Aorta (tissue), 5 donors: ENCODE results near the gene RIMKLB. TPM values are rescaled to one million over a fixed set of nuclear protein-coding genes. Genes with fewer than 3 reads are reported as not detected.

Source experiments
- ATAC-seq: fragments of 200-7000 bp; cut with Tn5 transposase; one replicate; pipeline ENCODE4 v1.9.1; 2022; ENCODE audit warnings: moderate library complexity; ENCODE audit not compliant: low FRiP score
- DNase-seq, 2 donors: peaks; one replicate each; pipeline ENCODE4 v3.0.0-alpha.2; 2020
- H3K27ac ChIP-seq, 2 donors: one replicate each; pipeline ENCODE4 v1.5.1; 2013; ENCODE audit warnings: low read length in 2 of 2, mild to moderate bottlenecking in 2 of 2, moderate library complexity in 2 of 2, control low read depth in 1 of 2, inconsistent platforms in 1 of 2, low read depth in 1 of 2
- H3K27me3 ChIP-seq, 2 donors: one replicate each; pipeline ENCODE4 v1.6.1; 2013; ENCODE audit warnings: control low read depth in 1 of 2, low read length in 1 of 2, mild to moderate bottlenecking in 1 of 2, moderate library complexity in 1 of 2; ENCODE audit not compliant: insufficient read depth in 2 of 2, control insufficient read depth in 1 of 2
- H3K36me3 ChIP-seq, 2 donors: one replicate each; pipeline ENCODE4 v1.6.1; 2013; ENCODE audit warnings: control low read depth in 1 of 2, low read length in 1 of 2, mild to moderate bottlenecking in 1 of 2; ENCODE audit not compliant: insufficient read depth in 2 of 2, control insufficient read depth in 1 of 2
- H3K4me1 ChIP-seq, 2 donors: one replicate each; pipeline ENCODE4 v1.6.1; 2013; ENCODE audit warnings: low read length in 2 of 2, control low read depth in 1 of 2, mild to moderate bottlenecking in 1 of 2, moderate library complexity in 1 of 2; ENCODE audit not compliant: insufficient read depth in 2 of 2, control insufficient read depth in 1 of 2
- H3K4me3 ChIP-seq, 2 donors: one replicate each; pipeline ENCODE4 v1.5.1; 2013; ENCODE audit warnings: low read length in 2 of 2, control low read depth in 1 of 2, mild to moderate bottlenecking in 1 of 2
- H3K9me3 ChIP-seq: one replicate; pipeline ENCODE4 v1.6.1; 2013; ENCODE audit warnings: mild to moderate bottlenecking, low read length; ENCODE audit not compliant: control insufficient read depth
- WGBS, 2 donors: extraction: QIAGEN DNeasy Blood & Tissue Kit; methylation state at CpG; one replicate each; pipeline ENCODE4 v1.1.7; 2013; 5-methylcytosine and 5-hydroxymethylcytosine counted together
- intact Hi-C, 2 donors: fragments of 100-400 bp; cut with DNase I; formaldehyde crosslinking; loops; one replicate each; pipeline versions ENCODE4 v1.14.2 to v1.15.0; 2022
- long read RNA-seq, 2 donors: library from polyadenylated mRNA; unstranded; transcript quantifications; one replicate each; pipeline ENCODE4 v2.0.0, GENCODE V29; 2020 to 2021
- polyA plus RNA-seq, 2 donors: library from polyadenylated mRNA; stranded (reverse); fragments of 200-250 nt; gene quantifications; one replicate each; pipeline ENCODE4 v1.2.3, GENCODE V29; 2013
- total RNA-seq, 2 donors: library from RNA; stranded (reverse); fragmentation: NEBNext Ultra II Directional; extraction: Animal tissue kit (Norgen Biotek cat#: 25700); gene quantifications; one replicate each; pipeline ENCODE4 v1.2.1, GENCODE V29; 2021
- donor health status: healthy with polysubstance abuse.
- donor health status: Bipolar disorder and iron deficiency.
- donor health status: DM: no; HTN: no; CAD: no.
- donor health status: DM: no; HTN: no; CAD: no.
- donor health status: DM: yes; HTN: yes; CAD: no.

Gene RIMKLB
- total RNA-seq (100 to 1,000 TPM in 1 of 2 donors, 10 to 100 TPM in 1; 76.2 to 100 TPM), polyA plus RNA-seq (100 to 1,000 TPM in 1 of 2 donors, 10 to 100 TPM in 1; 42.6 to 117 TPM)
- long read RNA-seq, donor 1, full-length matches to known transcripts, result 37 of 67 reads
- long read RNA-seq, donor 1, partial matches to known transcripts, result 3 of 67 reads
- long read RNA-seq, donor 1, other reads (novel, unspliced or antisense), result 27 of 67 reads
- long read RNA-seq, donor 2, full-length matches to known transcripts, result 18 of 35 reads
- long read RNA-seq, donor 2, partial matches to known transcripts, result 1 of 35 reads
- long read RNA-seq, donor 2, other reads (novel, unspliced or antisense), result 16 of 35 reads

- peak within 1 kb of the TSS; percentile 89 to 98 for H3K4me3 ChIP-seq
- intact Hi-C loops, result loop anchor here (5.0 kb wide), 2 partner anchors 40 to 80 kb away; no protein-coding TSS in a partner anchor
- H3K4me1 ChIP-seq, result no peaks in the 10 kb centered on the region
- 0 to 1% methylated on average over 51 to 88 of the region's 88 CpGs for WGBS, 2 donors
- DNase-seq, result peak; percentile 89 to 95
- H3K9me3 ChIP-seq, result no peaks in the 10 kb centered on the region
- H3K27me3 ChIP-seq, result no peaks in the 10 kb centered on the region
- H3K36me3 ChIP-seq, result no peaks in the 10 kb centered on the region
- H3K27ac ChIP-seq, result peak within 1 kb of the TSS; percentile 97
- ATAC-seq, result peak; percentile 92
Measured at GRCh38 chr12:8697476-8698131, at the start of gene RIMKLB. RIMKLB (plus strand) TSS chr12:8697991; CDS start chr12:8713867, 15,876 bp downstream.

GRCh38 chr12:8648576-8649205 is 49.1 kb upstream of the RIMKLB start:
- H3K36me3 ChIP-seq, result no peaks in the 10 kb centered on the region
- no peak overlapping the region for H3K4me3 ChIP-seq
- no peaks in the 10 kb centered on the region for H3K27me3 ChIP-seq
- ATAC-seq, result no peak
- DNase-seq, result no peak
- intact Hi-C loops, result no loop called here
- no peaks in the 10 kb centered on the region for H3K4me1 ChIP-seq
- WGBS, 2 donors, result 89% methylated on average over 8 of the region's 8 CpGs
- no peak overlapping the region for H3K27ac ChIP-seq
- peaks cover 1% of the 10 kb centered on the region for H3K9me3 ChIP-seq

GRCh38 chr12:8655421-8655820 is 42.4 kb upstream of the RIMKLB start:
- intact Hi-C loops, result no loop called here
- no peak for ATAC-seq

GRCh38 chr12:8658346-8658745 is 39.4 kb upstream of the RIMKLB start:
- Histone ChIP-seq H3K4me3 (no peak overlapping the region), H3K27ac (no peak overlapping the region), H3K27me3 (no peaks in the 10 kb centered on the region), H3K9me3 (no peaks in the 10 kb centered on the region), H3K36me3 (no peaks in the 10 kb centered on the region), H3K4me1 (no peaks in the 10 kb centered on the region)
- DNase-seq (no peak), ATAC-seq (no peak)
- 31 to 71% methylated on average over 1 of the region's 1 CpG for WGBS, 2 donors
- intact Hi-C loops, result no loop called here

More at GRCh38 chr12:8655421-8655820, 42.4 kb upstream of the RIMKLB start:
- Histone ChIP-seq H3K27me3 (no peaks in the 10 kb centered on the region), H3K27ac (no peak overlapping the region), H3K36me3 (no peaks in the 10 kb centered on the region), H3K9me3 (no peaks in the 10 kb centered on the region), H3K4me1 (no peaks in the 10 kb centered on the region), H3K4me3 (no peak overlapping the region)
- 79 to 84% methylated on average over 6 of the region's 6 CpGs for WGBS, 2 donors
- no peak for DNase-seq

GRCh38 chr12:8661016-8661415 is 36.8 kb upstream of the RIMKLB start:
- Histone ChIP-seq H3K36me3 (no peaks in the 10 kb centered on the region), H3K9me3 (no peaks in the 10 kb centered on the region), H3K27me3 (no peaks in the 10 kb centered on the region), H3K4me3 (no peak overlapping the region), H3K27ac (no peak overlapping the region), H3K4me1 (no peaks in the 10 kb centered on the region)
- intact Hi-C loops, result loop anchor here (5.0 to 10.0 kb wide), 3 partner anchors 231 to 1001 kb away; no protein-coding TSS in a partner anchor
- DNase-seq, result no peak
- ATAC-seq, result no peak
- 53 to 62% methylated on average over 3 of the region's 3 CpGs for WGBS, 2 donors

GRCh38 chr12:8661751-8662150 is 36.0 kb upstream of the RIMKLB start:
- Histone ChIP-seq H3K36me3 (no peaks in the 10 kb centered on the region), H3K4me3 (no peak overlapping the region), H3K4me1 (no peaks in the 10 kb centered on the region), H3K27ac (no peak overlapping the region), H3K9me3 (no peaks in the 10 kb centered on the region), H3K27me3 (no peaks in the 10 kb centered on the region)
- 82 to 87% methylated on average over 3 of the region's 3 CpGs for WGBS, 2 donors
- no peak for ATAC-seq
- intact Hi-C loops, result loop anchor here (5.0 to 10.0 kb wide), 3 partner anchors 231 to 1001 kb away; no protein-coding TSS in a partner anchor
- no peak for DNase-seq

GRCh38 chr12:8662593-8662992 is 35.2 kb upstream of the RIMKLB start, which contains the start of gene MFAP5:
MFAP5 (minus strand) TSS chr12:8662826; CDS start chr12:8662104, 722 bp downstream.
- Histone ChIP-seq H3K9me3 (no peaks in the 10 kb centered on the region), H3K36me3 (no peaks in the 10 kb centered on the region), H3K4me3 (no peak within 1 kb of the TSS), H3K27ac (no peak within 1 kb of the TSS), H3K27me3 (no peaks in the 10 kb centered on the region), H3K4me1 (no peaks in the 10 kb centered on the region)
- WGBS, 2 donors, result 77 to 78% methylated on average over 6 of the region's 6 CpGs
- peak; percentile 73 for ATAC-seq
- intact Hi-C loops, result loop anchor here (5.0 to 10.0 kb wide), 3 partner anchors 230 to 1000 kb away; no protein-coding TSS in a partner anchor
- no peak for DNase-seq

- H3K4me1 ChIP-seq, result no peaks in the 10 kb centered on the region
- no peak overlapping the region for H3K27ac ChIP-seq
- no peaks in the 10 kb centered on the region for H3K9me3 ChIP-seq
- intact Hi-C loops, result loop anchor here (5.0 to 10.0 kb wide), 3 partner anchors 228 to 998 kb away; no protein-coding TSS in a partner anchor
- ATAC-seq (peak; percentile 75), DNase-seq (peak in 1 of 2 donors; percentile 71)
- 74 to 78% methylated on average over 5 of the region's 5 CpGs for WGBS, 2 donors
- no peaks in the 10 kb centered on the region for H3K36me3 ChIP-seq
- H3K4me3 ChIP-seq, result no peak overlapping the region
- H3K27me3 ChIP-seq, result no peaks in the 10 kb centered on the region
Measured at GRCh38 chr12:8664228-8664913, 33.4 kb upstream of the RIMKLB start.
